K562 (cell line): ENCODE results near the gene LIPH. TPM values are rescaled to one million over a fixed set of nuclear protein-coding genes. Genes with fewer than 3 reads are reported as not detected.

Source experiments
- CBFA2T2 ChIP-seq: fragments of 450-650 bp; conservative IDR thresholded peaks from 2 replicates; pipeline ENCODE4 v1.6.1; 2017; ENCODE audit warnings: mild to moderate bottlenecking
- HLTF ChIP-seq: fragments of 450-650 bp; IDR thresholded peaks from 2 replicates; pipeline ENCODE4 v1.6.1; 2016
- MCM3 ChIP-seq: fragments of 450-650 bp; IDR thresholded peaks from 2 replicates; pipeline ENCODE4 v1.6.1; 2016
- MEF2D ChIP-seq: conservative IDR thresholded peaks from 2 replicates; pipeline ENCODE4 v1.6.1; 2016; ENCODE audit warnings: low read depth, missing genetic modification characterization, missing compliant biosample characterization
- NELFE ChIP-seq: IDR thresholded peaks from 2 replicates; pipeline ENCODE4 v1.6.1; 2011; ENCODE audit warnings: mild to moderate bottlenecking; ENCODE audit not compliant: insufficient read depth, insufficient read length
- PTRF ChIP-seq: fragments of 450-650 bp; IDR thresholded peaks from 2 replicates; pipeline ENCODE4 v1.6.1; 2016; ENCODE audit warnings: mild to moderate bottlenecking, missing genetic modification characterization, missing compliant biosample characterization
- PURB ChIP-seq: sonication (generic); formaldehyde crosslinking; IDR thresholded peaks from 2 replicates; pipeline ENCODE4 v1.9.0; 2021; ENCODE audit warnings: low read depth, mild to moderate bottlenecking, missing genetic modification reagents
- RBFOX2 ChIP-seq: fragments of 200-400 bp; formaldehyde crosslinking; IDR thresholded peaks from 2 replicates; pipeline ENCODE4 v1.6.1; 2017; ENCODE audit warnings: low read depth, mild to moderate bottlenecking, low read length, moderate library complexity
- RUNX1 ChIP-seq: sonication (generic); IDR thresholded peaks from 2 replicates; pipeline ENCODE4 v1.6.1; 2016; ENCODE audit warnings: antibody characterized with exemption, low read depth
- SIN3B ChIP-seq: fragments of 450-650 bp; IDR thresholded peaks from 2 replicates; pipeline ENCODE4 v1.6.1; 2017; ENCODE audit warnings: low read depth, mild to moderate bottlenecking, moderate library complexity
- TAF1 ChIP-seq: IDR thresholded peaks from 2 replicates; pipeline ENCODE4 v1.6.1; 2011; ENCODE audit warnings: mild to moderate bottlenecking, low read length, moderate library complexity; ENCODE audit not compliant: insufficient read depth, control insufficient read depth, severe bottlenecking; ENCODE audit errors: extremely low read depth
- ZNF282 ChIP-seq: sonication (generic); formaldehyde crosslinking; IDR thresholded peaks from 2 replicates; pipeline ENCODE4 v1.8.1; 2023; ENCODE audit warnings: missing genetic modification reagents
- ZNF507 ChIP-seq: conservative IDR thresholded peaks from 2 replicates; pipeline ENCODE4 v1.6.1; 2017; ENCODE audit warnings: missing genetic modification characterization, missing compliant biosample characterization
- ZNF589 ChIP-seq: fragments of 200-800 bp; sonication (Bioruptor generic); IDR thresholded peaks from 2 replicates; pipeline ENCODE4 v1.6.1; 2016; ENCODE audit warnings: low read depth, missing genetic modification characterization, missing compliant biosample characterization
- polyA plus RNA-seq, 8 experiments: library from polyadenylated mRNA; depleted of rRNA in 4 of 8; stranded (reverse) in 5 of 8; unstranded in 3 of 8; fragments of >200 nt; fragmentation: Nextera tagmentation in 2 of 8; fragmentation: Illumina TruSeq in 1 of 8; extraction: Ambion mirVana in 2 of 8; extraction: Trizol in 1 of 8; gene quantifications; 2 replicates each; pipeline versions ENCODE4 v1.2.1 to v1.2.3, GENCODE V29; 2011 to 2014; ENCODE audit warnings: inconsistent platforms in 1 of 8, missing spikeins in 1 of 8
- total RNA-seq, 7 experiments: library from RNA; depleted of rRNA in 6 of 7; stranded (reverse); fragments of >200 nt in 6 of 7; fragmentation: Illumina TruSeq in 2 of 7; extraction: Trizol in 2 of 7; gene quantifications; 2 replicates each; pipeline versions ENCODE4 v1.2.1 to v1.2.3, GENCODE V29; 2011 to 2021; ENCODE audit warnings: low replicate concordance in 1 of 7
- TF ChIP-seq, protein P1 (sequence below): sonication (generic); formaldehyde crosslinking; IDR thresholded peaks from 2 replicates; pipeline ENCODE4 v1.9.0; 2022; ENCODE audit warnings: mild to moderate bottlenecking, missing genetic modification reagents
- TF ChIP-seq, protein P2 (sequence below): fragments of 250-450 bp; sonication (Bioruptor Pico); IDR thresholded peaks from 2 replicates; pipeline ENCODE4 v1.9.0; 2021; ENCODE audit warnings: mild to moderate bottlenecking
- TF ChIP-seq, protein P3 (sequence below), 2 experiments: fragments of 150-350 bp in 1 of 2; IDR thresholded peaks; 2 replicates each; pipeline ENCODE4 v1.6.1; 2012 to 2016; ENCODE audit warnings: low read depth in 2 of 2, low read length in 2 of 2, mild to moderate bottlenecking in 1 of 2, moderate library complexity in 1 of 2
- TF ChIP-seq, protein P4 (sequence below): fragments of 250-450 bp; sonication (Bioruptor Pico); IDR thresholded peaks from 2 replicates; pipeline ENCODE4 v1.5.0; 2021; ENCODE audit warnings: mild to moderate bottlenecking, borderline replicate concordance
- TF ChIP-seq, protein P5 (sequence below), 2 experiments: IDR thresholded peaks; 2 replicates each; pipeline ENCODE4 v1.6.1; 2011; ENCODE audit warnings: borderline replicate concordance in 1 of 2, control low read depth in 1 of 2, low read depth in 1 of 2, low read length in 1 of 2, mild to moderate bottlenecking in 1 of 2, mixed read lengths in 1 of 2, moderate library complexity in 1 of 2; ENCODE audit not compliant: insufficient read depth in 1 of 2, insufficient read length in 1 of 2, poor library complexity in 1 of 2, severe bottlenecking in 1 of 2; ENCODE audit errors: extremely low read depth in 1 of 2

The LIPH gene
- total and polyA plus RNA-seq, 9 of the 15 experiments (the other 6 are each of a cell fraction or from before 2014, with no cell fraction given) = 0.73 to 1.8 (median 1.3) TPM

DNA sequence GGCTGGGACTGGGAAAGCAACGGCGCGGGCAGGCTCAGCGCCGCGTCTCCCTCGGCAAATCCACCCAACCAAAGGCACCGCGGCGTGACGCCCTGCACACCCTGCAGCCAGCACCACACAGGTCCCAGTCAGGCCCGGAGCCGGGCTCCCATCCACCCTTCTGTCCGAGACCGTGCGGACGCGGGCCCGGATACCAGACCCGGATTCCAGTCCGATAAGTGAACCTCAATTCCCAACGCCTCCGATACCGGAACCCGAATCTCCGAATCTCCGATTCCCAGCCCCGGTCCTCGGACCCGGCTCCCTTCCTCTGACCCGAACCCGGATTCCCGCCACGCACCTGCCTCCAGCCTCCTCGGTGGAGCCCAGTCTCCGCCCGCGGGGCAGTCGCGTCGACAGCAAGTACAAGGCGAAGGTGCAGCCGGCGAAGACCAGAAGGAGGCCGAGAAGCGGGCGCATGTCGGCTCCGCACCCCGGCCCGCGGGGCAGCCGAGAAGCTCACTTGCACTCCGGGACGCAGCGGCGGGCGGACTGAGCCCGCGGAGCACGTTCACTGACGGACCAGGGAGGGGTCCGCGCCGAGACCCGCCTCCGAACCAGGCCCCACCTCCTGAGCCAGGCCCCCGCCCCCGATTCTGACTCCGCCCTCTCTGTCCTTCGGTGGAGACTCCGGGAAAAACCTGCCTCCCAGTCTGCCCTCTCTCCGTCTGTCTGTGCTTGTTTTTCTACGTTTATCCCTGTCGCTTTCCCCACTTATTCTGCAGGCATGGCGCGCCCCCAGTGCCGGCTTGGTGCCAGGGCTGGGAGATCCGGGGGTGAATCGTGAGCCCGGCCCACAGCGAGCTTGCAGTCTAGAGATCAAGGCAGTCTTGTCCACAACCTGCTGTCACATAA is 53.6 kb downstream of the LIPH start, which contains the start of gene TMEM41A (continued):
- TF ChIP-seq MEF2D (tag) = 0 out of 2 replicates have a peak, but pooled peaks have one; percentile 32
- TF ChIP-seq HLTF = 0 out of 2 replicates have a peak, but pooled peaks have one; percentile 23
- 0 out of 2 replicates have a peak, but pooled peaks have one; percentile 26 for TF ChIP-seq RUNX1
- TF ChIP-seq ZNF507 (tag) = no peak
- TF ChIP-seq NELFE = peak; percentile 64
- TF ChIP-seq PURB (CRISPR knock-in tag) = no peak
- TF ChIP-seq CBFA2T2 = no peak; the same call in 1 of the 2 replicates
- TF ChIP-seq ZNF589 (CRISPR knock-in tag) = 0 out of 2 replicates have a peak, but pooled peaks have one; percentile 59
- TF ChIP-seq, protein P1, sequence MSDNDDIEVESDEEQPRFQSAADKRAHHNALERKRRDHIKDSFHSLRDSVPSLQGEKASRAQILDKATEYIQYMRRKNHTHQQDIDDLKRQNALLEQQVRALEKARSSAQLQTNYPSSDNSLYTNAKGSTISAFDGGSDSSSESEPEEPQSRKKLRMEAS = peak; percentile 79
- 0 out of 2 replicates have a peak, but pooled peaks have one; percentile 21 for TF ChIP-seq ZNF282 (CRISPR knock-in tag)
- TF ChIP-seq, protein P2, sequence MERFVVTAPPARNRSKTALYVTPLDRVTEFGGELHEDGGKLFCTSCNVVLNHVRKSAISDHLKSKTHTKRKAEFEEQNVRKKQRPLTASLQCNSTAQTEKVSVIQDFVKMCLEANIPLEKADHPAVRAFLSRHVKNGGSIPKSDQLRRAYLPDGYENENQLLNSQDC (CRISPR knock-in tag) = no peak
- TF ChIP-seq, protein P3, sequence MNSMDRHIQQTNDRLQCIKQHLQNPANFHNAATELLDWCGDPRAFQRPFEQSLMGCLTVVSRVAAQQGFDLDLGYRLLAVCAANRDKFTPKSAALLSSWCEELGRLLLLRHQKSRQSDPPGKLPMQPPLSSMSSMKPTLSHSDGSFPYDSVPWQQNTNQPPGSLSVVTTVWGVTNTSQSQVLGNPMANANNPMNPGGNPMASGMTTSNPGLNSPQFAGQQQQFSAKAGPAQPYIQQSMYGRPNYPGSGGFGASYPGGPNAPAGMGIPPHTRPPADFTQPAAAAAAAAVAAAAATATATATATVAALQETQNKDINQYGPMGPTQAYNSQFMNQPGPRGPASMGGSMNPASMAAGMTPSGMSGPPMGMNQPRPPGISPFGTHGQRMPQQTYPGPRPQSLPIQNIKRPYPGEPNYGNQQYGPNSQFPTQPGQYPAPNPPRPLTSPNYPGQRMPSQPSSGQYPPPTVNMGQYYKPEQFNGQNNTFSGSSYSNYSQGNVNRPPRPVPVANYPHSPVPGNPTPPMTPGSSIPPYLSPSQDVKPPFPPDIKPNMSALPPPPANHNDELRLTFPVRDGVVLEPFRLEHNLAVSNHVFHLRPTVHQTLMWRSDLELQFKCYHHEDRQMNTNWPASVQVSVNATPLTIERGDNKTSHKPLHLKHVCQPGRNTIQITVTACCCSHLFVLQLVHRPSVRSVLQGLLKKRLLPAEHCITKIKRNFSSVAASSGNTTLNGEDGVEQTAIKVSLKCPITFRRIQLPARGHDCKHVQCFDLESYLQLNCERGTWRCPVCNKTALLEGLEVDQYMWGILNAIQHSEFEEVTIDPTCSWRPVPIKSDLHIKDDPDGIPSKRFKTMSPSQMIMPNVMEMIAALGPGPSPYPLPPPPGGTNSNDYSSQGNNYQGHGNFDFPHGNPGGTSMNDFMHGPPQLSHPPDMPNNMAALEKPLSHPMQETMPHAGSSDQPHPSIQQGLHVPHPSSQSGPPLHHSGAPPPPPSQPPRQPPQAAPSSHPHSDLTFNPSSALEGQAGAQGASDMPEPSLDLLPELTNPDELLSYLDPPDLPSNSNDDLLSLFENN (IDR thresholded peaks at IDR 0.05; ENCODE audit: low read depth in 2 of 2, low read length in 2 of 2) = peak in 1 of 2 experiments; percentile 70; a peak in 2 of 4 replicates
- no peak for TF ChIP-seq PTRF (tag)
- TF ChIP-seq, protein P4, sequence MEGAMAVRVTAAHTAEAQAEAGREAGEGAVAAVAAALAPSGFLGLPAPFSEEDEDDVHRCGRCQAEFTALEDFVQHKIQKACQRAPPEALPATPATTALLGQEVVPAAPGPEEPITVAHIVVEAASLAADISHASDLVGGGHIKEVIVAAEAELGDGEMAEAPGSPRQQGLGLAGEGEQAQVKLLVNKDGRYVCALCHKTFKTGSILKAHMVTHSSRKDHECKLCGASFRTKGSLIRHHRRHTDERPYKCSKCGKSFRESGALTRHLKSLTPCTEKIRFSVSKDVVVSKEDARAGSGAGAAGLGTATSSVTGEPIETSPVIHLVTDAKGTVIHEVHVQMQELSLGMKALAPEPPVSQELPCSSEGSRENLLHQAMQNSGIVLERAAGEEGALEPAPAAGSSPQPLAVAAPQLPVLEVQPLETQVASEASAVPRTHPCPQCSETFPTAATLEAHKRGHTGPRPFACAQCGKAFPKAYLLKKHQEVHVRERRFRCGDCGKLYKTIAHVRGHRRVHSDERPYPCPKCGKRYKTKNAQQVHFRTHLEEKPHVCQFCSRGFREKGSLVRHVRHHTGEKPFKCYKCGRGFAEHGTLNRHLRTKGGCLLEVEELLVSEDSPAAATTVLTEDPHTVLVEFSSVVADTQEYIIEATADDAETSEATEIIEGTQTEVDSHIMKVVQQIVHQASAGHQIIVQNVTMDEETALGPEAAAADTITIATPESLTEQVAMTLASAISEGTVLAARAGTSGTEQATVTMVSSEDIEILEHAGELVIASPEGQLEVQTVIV (CRISPR knock-in tag) = no peak
- TF ChIP-seq SIN3B = peak; percentile 99
- TF ChIP-seq, protein P5, sequence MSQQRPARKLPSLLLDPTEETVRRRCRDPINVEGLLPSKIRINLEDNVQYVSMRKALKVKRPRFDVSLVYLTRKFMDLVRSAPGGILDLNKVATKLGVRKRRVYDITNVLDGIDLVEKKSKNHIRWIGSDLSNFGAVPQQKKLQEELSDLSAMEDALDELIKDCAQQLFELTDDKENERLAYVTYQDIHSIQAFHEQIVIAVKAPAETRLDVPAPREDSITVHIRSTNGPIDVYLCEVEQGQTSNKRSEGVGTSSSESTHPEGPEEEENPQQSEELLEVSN (IDR thresholded peaks at IDR 0.05; ENCODE audit: borderline replicate concordance in 1 of 2, extremely low read depth in 1 of 2, insufficient read depth in 1 of 2, insufficient read length in 1 of 2, low read depth in 1 of 2, low read length in 1 of 2, poor library complexity in 1 of 2, severe bottlenecking in 1 of 2) = peak; percentile 75 to 91
- TF ChIP-seq RBFOX2 = peak; percentile 100
- TF ChIP-seq MCM3 = no peak
- TF ChIP-seq TAF1 = peak; percentile 97
